ENCODE measurements around the gene CHCHD5. TPM values are rescaled to one million over a fixed set of nuclear protein-coding genes. Genes with fewer than 3 reads are reported as not detected.

Gene CHCHD5
- total and polyA plus RNA-seq, 7 experiments from 2014 or later: 17.4 to 67.3 (median 21.3) TPM

- peaks cover 0 to 7% (median 0%) of the 10 kb centered on the region in 11 donors for H3K9me3 Mint-ChIP-seq
- POLR2A ChIA-PET: interaction anchor here (0.8 to 2.5 kb wide), 11 partner anchors 37 to 101 kb away, joined by 3 to 8 read pairs (median 4); partner anchors contain the start of gene SLC20A1
- peaks cover 11 to 15% of the 10 kb centered on the region in 2 donors for H3K4me1 ChIP-seq (ENCODE audit: control insufficient read depth in 2 of 2, insufficient read depth in 2 of 2, low read length in 2 of 2)
- peak overlapping the region; percentile 76 for H3K4me3 ChIP-seq (ENCODE audit: low read length)
- H3K4me1 Mint-ChIP-seq: peaks cover 26 to 49% (median 38%) of the 10 kb centered on the region in 7 donors
- peaks cover 0 to 2% (median 0%) of the 10 kb centered on the region in 5 donors for H3K27me3 Mint-ChIP-seq
- H3K36me3 ChIP-seq (ENCODE audit: control insufficient read depth in 2 of 3, insufficient read depth in 3 of 3, low read length in 3 of 3): peaks cover 0 to 31% (median 0%) of the 10 kb centered on the region in 3 experiments
- peak overlapping the region; percentile 93 to 99 (median 96) for H3K27ac Mint-ChIP-seq
- H3K27ac ChIP-seq (ENCODE audit: low read depth, low read length): peak overlapping the region; percentile 79
- no peak for DNase-seq
- H3K4me3 Mint-ChIP-seq: peak overlapping the region; percentile 91 to 98 (median 96)
- no peaks in the 10 kb centered on the region for H3K9me3 ChIP-seq (ENCODE audit: control insufficient read depth in 2 of 3, low read length in 3 of 3)
- ATAC-seq: no peak
- peaks cover 12 to 24% (median 16%) of the 10 kb centered on the region in 5 donors for H3K36me3 Mint-ChIP-seq
- CTCF ChIA-PET: interaction anchor here (0.8 to 1.9 kb wide), 4 partner anchors 9 to 105 kb away, joined by 3 to 6 read pairs (median 4); no protein-coding TSS in a partner anchor
- H3K27me3 ChIP-seq (ENCODE audit: control insufficient read depth in 2 of 2, insufficient read depth in 2 of 2, low read length in 2 of 2): no peaks in the 10 kb centered on the region
- intact Hi-C loops (cut with micrococcal nuclease): loop anchor here (1.0 to 10.0 kb wide), 17 partner anchors 39 to 703 kb away; partner anchors contain the start of genes ANAPC1 (in 2 of the 2), POLR1B (in 2 of the 2), SLC20A1 (in 2 of the 2) and ZC3H6 (in 2 of the 2)
Observed at GRCh38 chr2:112584891-112585250, 462 bp downstream of the CHCHD5 start.

GRCh38 chr2:112585400-112585799, 991 bp downstream of the CHCHD5 start:
- Histone ChIP-seq H3K4me3 (ENCODE audit: low read length) (peak overlapping the region; percentile 76), H3K9me3 (ENCODE audit: control insufficient read depth in 2 of 3, low read length in 3 of 3) (no peaks in the 10 kb centered on the region), H3K27me3 (ENCODE audit: control insufficient read depth in 2 of 2, insufficient read depth in 2 of 2, low read length in 2 of 2) (no peaks in the 10 kb centered on the region), H3K4me1 (ENCODE audit: control insufficient read depth in 2 of 2, insufficient read depth in 2 of 2, low read length in 2 of 2) (peaks cover 11 to 15% of the 10 kb centered on the region in 2 donors), H3K27ac (ENCODE audit: low read depth, low read length) (peak overlapping the region; percentile 79), H3K36me3 (ENCODE audit: control insufficient read depth in 2 of 3, insufficient read depth in 3 of 3, low read length in 3 of 3) (peaks cover 0 to 31% (median under 1%) of the 10 kb centered on the region in 3 experiments)
- POLR2A ChIA-PET: interaction anchor here (0.8 to 2.5 kb wide), 9 partner anchors 37 to 101 kb away, joined by 3 to 8 read pairs (median 4); partner anchors contain the start of gene SLC20A1
- Mint-ChIP-seq H3K9me3 (peaks cover 0 to 7% (median 0%) of the 10 kb centered on the region in 11 donors), H3K36me3 (peaks cover 12 to 26% (median 18%) of the 10 kb centered on the region in 5 donors), H3K4me1 (peaks cover 26 to 49% (median 38%) of the 10 kb centered on the region in 7 donors), H3K27ac (peak overlapping the region; percentile 93 to 99 (median 96)), H3K27me3 (peaks cover 0 to 2% (median 0%) of the 10 kb centered on the region in 5 donors), H3K4me3 (peak overlapping the region; percentile 91 to 98 (median 96))
- intact Hi-C loops (cut with micrococcal nuclease): loop anchor here (2.0 to 10.0 kb wide), 3 partner anchors 41 to 461 kb away; partner anchors contain the start of gene ZC3H8 (in 1 of the 2)
- CTCF ChIA-PET: interaction anchor here (0.8 to 1.2 kb wide), 2 partner anchors 46 to 105 kb away, joined by 4 to 5 read pairs; no protein-coding TSS in a partner anchor
- DNase-seq (no peak), ATAC-seq (no peak)

GRCh38 chr2:112585873-112586464, 1.6 kb downstream of the CHCHD5 start:
- Histone ChIP-seq H3K27me3 (ENCODE audit: control insufficient read depth in 2 of 2, insufficient read depth in 2 of 2, low read length in 2 of 2) (no peaks in the 10 kb centered on the region), H3K9me3 (ENCODE audit: control insufficient read depth in 2 of 3, low read length in 3 of 3) (no peaks in the 10 kb centered on the region), H3K36me3 (ENCODE audit: control insufficient read depth in 2 of 3, insufficient read depth in 3 of 3, low read length in 3 of 3) (peaks cover 0 to 31% (median 4%) of the 10 kb centered on the region in 3 experiments), H3K27ac (ENCODE audit: low read depth, low read length) (no peak overlapping the region), H3K4me1 (ENCODE audit: control insufficient read depth in 2 of 2, insufficient read depth in 2 of 2, low read length in 2 of 2) (peaks cover 11 to 15% of the 10 kb centered on the region in 2 donors), H3K4me3 (ENCODE audit: low read length) (no peak overlapping the region)
- POLR2A ChIA-PET: interaction anchor here (1.7 to 2.5 kb wide), 3 partner anchors 41 to 102 kb away, joined by 4 to 7 read pairs (median 6); partner anchors contain the start of gene SLC20A1
- intact Hi-C loops (cut with micrococcal nuclease): loop anchor here (2.0 to 10.0 kb wide), 3 partner anchors 41 to 461 kb away; partner anchors contain the start of gene ZC3H8 (in 1 of the 2)
- Mint-ChIP-seq H3K4me1 (peaks cover 26 to 49% (median 38%) of the 10 kb centered on the region in 7 donors), H3K36me3 (peaks cover 12 to 29% (median 21%) of the 10 kb centered on the region in 5 donors), H3K4me3 (peak overlapping the region in 8 of 10 donors; percentile 37 to 97 (median 74)), H3K9me3 (peaks cover 0 to 7% (median 0%) of the 10 kb centered on the region in 11 donors), H3K27ac (peak overlapping the region in 4 of 9 donors; percentile 62 to 99 (median 75)), H3K27me3 (peaks cover 0 to 2% (median 0%) of the 10 kb centered on the region in 5 donors)
- ATAC-seq (no peak), DNase-seq (no peak)
- CTCF ChIA-PET: interaction anchor here (0.8 to 1.5 kb wide), 2 partner anchors 106 to 107 kb away, joined by 4 read pairs; no protein-coding TSS in a partner anchor

- ChIA-PET POLR2A (no interaction called here), CTCF (no interaction called here)
- H3K27ac ChIP-seq (ENCODE audit: low read depth, low read length): no peak overlapping the region
- H3K27ac Mint-ChIP-seq: peak overlapping the region in 1 of 9 donors; percentile 29
- DNase-seq (no peak), ATAC-seq (no peak)
- peaks cover 22 to 38% (median 27%) of the 10 kb centered on the region in 7 donors for H3K4me1 Mint-ChIP-seq
- H3K36me3 ChIP-seq (ENCODE audit: control insufficient read depth in 2 of 3, insufficient read depth in 3 of 3, low read length in 3 of 3): peaks cover 0 to 34% (median 4%) of the 10 kb centered on the region in 3 experiments
- H3K36me3 Mint-ChIP-seq: peaks cover 12 to 37% (median 21%) of the 10 kb centered on the region in 5 donors
- no peaks in the 10 kb centered on the region for H3K27me3 ChIP-seq (ENCODE audit: control insufficient read depth in 2 of 2, insufficient read depth in 2 of 2, low read length in 2 of 2)
- intact Hi-C loops (cut with micrococcal nuclease): loop anchor here in 1 of 2 donors (10.0 kb wide), 1 partner anchor 464 kb away; no protein-coding TSS in a partner anchor
- peaks cover 11% of the 10 kb centered on the region in 2 donors for H3K4me1 ChIP-seq (ENCODE audit: control insufficient read depth in 2 of 2, insufficient read depth in 2 of 2, low read length in 2 of 2)
- no peak overlapping the region for H3K4me3 ChIP-seq (ENCODE audit: low read length)
- H3K9me3 ChIP-seq (ENCODE audit: control insufficient read depth in 2 of 3, low read length in 3 of 3): no peaks in the 10 kb centered on the region
- peaks cover 0 to 2% (median 0%) of the 10 kb centered on the region in 5 donors for H3K27me3 Mint-ChIP-seq
- peaks cover 0 to 9% (median 0%) of the 10 kb centered on the region in 11 donors for H3K9me3 Mint-ChIP-seq
- H3K4me3 Mint-ChIP-seq: peak overlapping the region in 2 of 10 donors; percentile 45 to 48
Observed at GRCh38 chr2:112588611-112589045, 4.2 kb downstream of the CHCHD5 start.

GRCh38 chr2:112591413-112591812, 7.0 kb downstream of the CHCHD5 start:
- ChIA-PET POLR2A (interaction anchor here (0.7 kb wide), 1 partner anchor 27 kb away, joined by 5 read pairs; no protein-coding TSS in a partner anchor), CTCF (interaction anchor here (0.6 kb wide), 1 partner anchor 9 kb away, joined by 4 read pairs; no protein-coding TSS in a partner anchor)
- Mint-ChIP-seq H3K9me3 (peaks cover 0 to 2% (median 0%) of the 10 kb centered on the region in 11 donors), H3K4me1 (peaks cover 5 to 13% (median 8%) of the 10 kb centered on the region in 7 donors), H3K27ac (no peak overlapping the region), H3K36me3 (peaks cover 10 to 44% (median 24%) of the 10 kb centered on the region in 5 donors), H3K4me3 (no peak overlapping the region), H3K27me3 (no peaks in the 10 kb centered on the region)
- ATAC-seq: no peak
- intact Hi-C loops (cut with micrococcal nuclease): no loop called here
- H3K4me3 ChIP-seq (ENCODE audit: low read length): no peak overlapping the region
- no peaks in the 10 kb centered on the region for H3K4me1 ChIP-seq (ENCODE audit: control insufficient read depth in 2 of 2, insufficient read depth in 2 of 2, low read length in 2 of 2)
- H3K27ac ChIP-seq (ENCODE audit: low read depth, low read length): no peak overlapping the region
- H3K36me3 ChIP-seq (ENCODE audit: control insufficient read depth in 2 of 3, insufficient read depth in 3 of 3, low read length in 3 of 3): peaks cover 0 to 31% (median 4%) of the 10 kb centered on the region in 3 experiments
- no peak for DNase-seq
- H3K27me3 ChIP-seq (ENCODE audit: control insufficient read depth in 2 of 2, insufficient read depth in 2 of 2, low read length in 2 of 2): no peaks in the 10 kb centered on the region
- H3K9me3 ChIP-seq (ENCODE audit: control insufficient read depth in 2 of 3, low read length in 3 of 3): no peaks in the 10 kb centered on the region

- Histone ChIP-seq H3K27ac (ENCODE audit: low read depth, low read length) (no peak overlapping the region), H3K27me3 (ENCODE audit: control insufficient read depth in 2 of 2, insufficient read depth in 2 of 2, low read length in 2 of 2) (no peaks in the 10 kb centered on the region), H3K4me1 (ENCODE audit: control insufficient read depth in 2 of 2, insufficient read depth in 2 of 2, low read length in 2 of 2) (no peaks in the 10 kb centered on the region), H3K9me3 (ENCODE audit: control insufficient read depth in 2 of 3, low read length in 3 of 3) (no peaks in the 10 kb centered on the region), H3K36me3 (ENCODE audit: control insufficient read depth in 2 of 3, insufficient read depth in 3 of 3, low read length in 3 of 3) (peaks cover 0 to 8% (median 4%) of the 10 kb centered on the region in 3 experiments), H3K4me3 (ENCODE audit: low read length) (no peak overlapping the region)
- ChIA-PET POLR2A (no interaction called here), CTCF (interaction anchor here (0.6 to 1.1 kb wide), 2 partner anchors 9 to 99 kb away, joined by 3 read pairs; partner anchors contain the start of gene CHCHD5)
- no peak overlapping the region for H3K4me3 Mint-ChIP-seq
- H3K4me1 Mint-ChIP-seq: peaks cover 0 to 3% (median 0%) of the 10 kb centered on the region in 7 donors
- intact Hi-C loops (cut with micrococcal nuclease): no loop called here
- H3K27ac Mint-ChIP-seq: no peak overlapping the region
- ATAC-seq: no peak
- H3K36me3 Mint-ChIP-seq: peaks cover 0 to 24% (median 14%) of the 10 kb centered on the region in 5 donors
- peaks cover 0 to 2% (median 0%) of the 10 kb centered on the region in 11 donors for H3K9me3 Mint-ChIP-seq
- H3K27me3 Mint-ChIP-seq: no peaks in the 10 kb centered on the region
- DNase-seq: no peak
Observed at GRCh38 chr2:112593736-112594135, 9.3 kb downstream of the CHCHD5 start.
